Neuronal stem cell (in vitro differentiated cells): Measurements from ENCODE around the gene BDH2.

Experiments
- DNase-seq: peaks from one replicate; pipeline ENCODE4 v3.0.0-alpha.2; 2013; ENCODE audit warnings: low spot score
- H2AFZ ChIP-seq: one replicate; pipeline ENCODE4 v1.6.1; 2013; ENCODE audit warnings: mild to moderate bottlenecking, low read length, inconsistent platforms
- H2AK5ac ChIP-seq: 2 replicates; pipeline ENCODE4 v1.6.1; 2013; ENCODE audit warnings: low read depth, mild to moderate bottlenecking, inconsistent platforms, low read length, moderate library complexity, mixed read lengths
- H2BK120ac ChIP-seq: 2 replicates; pipeline ENCODE4 v1.6.1; 2013; ENCODE audit warnings: low read depth, mild to moderate bottlenecking, inconsistent platforms, low read length, moderate library complexity, mixed read lengths
- H2BK12ac ChIP-seq: one replicate; pipeline ENCODE4 v1.6.1; 2013; ENCODE audit warnings: low read length, inconsistent platforms
- H2BK15ac ChIP-seq: 2 replicates; pipeline ENCODE4 v1.6.1; 2013; ENCODE audit warnings: mild to moderate bottlenecking, low read length, inconsistent platforms, mixed read lengths
- H2BK5ac ChIP-seq: one replicate; pipeline ENCODE4 v1.6.1; 2013; ENCODE audit warnings: inconsistent platforms, mild to moderate bottlenecking, low read length, moderate library complexity
- H3K14ac ChIP-seq: one replicate; pipeline ENCODE4 v1.6.1; 2013; ENCODE audit warnings: low read length, inconsistent platforms
- H3K18ac ChIP-seq: 2 replicates; pipeline ENCODE4 v1.6.1; 2013; ENCODE audit warnings: low read length, inconsistent platforms
- H3K23ac ChIP-seq: 2 replicates; pipeline ENCODE4 v1.6.1; 2013; ENCODE audit warnings: low read depth, mild to moderate bottlenecking, mixed read lengths, low read length, inconsistent platforms; ENCODE audit not compliant: poor library complexity
- H3K27ac ChIP-seq: replicated peaks from 3 replicates; pipeline ENCODE4 v1.5.1; 2013; ENCODE audit warnings: low read length, inconsistent platforms
- H3K27me3 ChIP-seq, 3 experiments: 2 replicates each; pipeline ENCODE4 v1.6.1; 2013; ENCODE audit warnings: low read length in 3 of 3, mild to moderate bottlenecking in 2 of 3, inconsistent platforms in 1 of 3, low read depth in 1 of 3, mixed read lengths in 1 of 3, moderate library complexity in 1 of 3; ENCODE audit not compliant: control insufficient read depth in 3 of 3, insufficient read depth in 3 of 3
- H3K36me3 ChIP-seq, 2 donors: replicated peaks in 1 of 2; 2 replicates each; pipeline ENCODE4 v1.6.1; 2013; ENCODE audit warnings: low read length in 2 of 2; ENCODE audit not compliant: control insufficient read depth in 2 of 2, insufficient read depth in 2 of 2
- H3K4ac ChIP-seq: 2 replicates; pipeline ENCODE4 v1.6.1; 2013; ENCODE audit warnings: inconsistent platforms, mild to moderate bottlenecking, low read length, moderate library complexity
- H3K4me1 ChIP-seq, 2 donors: 1 replicate in 1 of 2; 2 replicates in 1 of 2; pipeline ENCODE4 v1.6.1; 2013; ENCODE audit warnings: low read length in 2 of 2, low read depth in 1 of 2; ENCODE audit not compliant: control insufficient read depth in 2 of 2, insufficient read depth in 1 of 2
- H3K4me2 ChIP-seq: one replicate; pipeline ENCODE4 v1.6.1; 2013; ENCODE audit warnings: mild to moderate bottlenecking, low read length, inconsistent platforms; ENCODE audit not compliant: insufficient read depth, poor library complexity, severe bottlenecking
- H3K4me3 ChIP-seq, 2 donors: 2 replicates each; pipeline ENCODE4 v1.5.1; 2013; ENCODE audit warnings: low read length in 2 of 2, mild to moderate bottlenecking in 2 of 2, inconsistent platforms in 1 of 2, moderate library complexity in 1 of 2
- H3K79me1 ChIP-seq: one replicate; pipeline ENCODE4 v1.6.1; 2013; ENCODE audit warnings: low read depth, mild to moderate bottlenecking, inconsistent platforms, low read length, moderate library complexity
- H3K9ac ChIP-seq: one replicate; pipeline ENCODE4 v1.6.1; 2013; ENCODE audit warnings: mild to moderate bottlenecking, low read depth, low read length, inconsistent platforms; ENCODE audit not compliant: poor library complexity
- H3K9me3 ChIP-seq, 2 donors: replicated peaks in 1 of 2; 2 replicates each; pipeline versions ENCODE3 to v1.6.1; 2013; ENCODE audit warnings: low read length in 2 of 2, mild to moderate bottlenecking in 2 of 2, inconsistent platforms in 1 of 2, low read depth in 1 of 2, mixed read lengths in 1 of 2, moderate library complexity in 1 of 2; ENCODE audit not compliant: control insufficient read depth in 2 of 2, insufficient read depth in 1 of 2
- H4K8ac ChIP-seq: one replicate; pipeline ENCODE4 v1.6.1; 2013; ENCODE audit warnings: low read depth, mild to moderate bottlenecking, inconsistent platforms, low read length, moderate library complexity
- H4K91ac ChIP-seq: one replicate; pipeline ENCODE4 v1.6.1; 2013; ENCODE audit warnings: low read length, low read depth, mild to moderate bottlenecking, inconsistent platforms; ENCODE audit not compliant: poor library complexity
- WGBS, 2 donors: extraction: QIAGEN DNeasy Blood & Tissue Kit; methylation state at CpG; one replicate each; pipeline ENCODE4 v1.1.7; 2013; ENCODE audit warnings: missing lambda C conversion rate in 2 of 2, mixed read lengths in 1 of 2; ENCODE audit not compliant: insufficient read length in 2 of 2, insufficient replicate concordance in 1 of 2; ENCODE audit errors: extremely low coverage in 2 of 2; 5-methylcytosine and 5-hydroxymethylcytosine counted together

BDH2 gene

GRCh38 chr4:103073792-103074438, 25.7 kb downstream of the BDH2 start:
- Histone ChIP-seq H3K4ac (no peak overlapping the region), H3K36me3 (peaks cover 0 to 3% of the 10 kb centered on the region in 2 donors), H3K14ac (no peak overlapping the region), H2AK5ac (no peak overlapping the region), H3K9me3 (peaks cover 0 to 6% of the 10 kb centered on the region in 2 donors), H3K79me1 (no peaks in the 10 kb centered on the region), H4K91ac (no peak overlapping the region), H4K8ac (no peak overlapping the region), H3K4me3 (no peak overlapping the region), H2AFZ (no peak overlapping the region), H3K18ac (no peak overlapping the region), H3K27me3 (no peaks in the 10 kb centered on the region), H2BK5ac (no peak overlapping the region), H2BK120ac (no peak overlapping the region), H3K4me1 (peaks cover 2 to 3% of the 10 kb centered on the region in 2 donors), H3K9ac (no peak overlapping the region), H2BK15ac (no peak overlapping the region), H3K4me2 (no peak overlapping the region), H3K27ac (no peak overlapping the region), H2BK12ac (no peak overlapping the region), H3K23ac (no peak overlapping the region)
- DNase-seq: no peak
- WGBS, 2 donors: no CpG with 5 or more reads among the region's 2 CpGs

DNA sequence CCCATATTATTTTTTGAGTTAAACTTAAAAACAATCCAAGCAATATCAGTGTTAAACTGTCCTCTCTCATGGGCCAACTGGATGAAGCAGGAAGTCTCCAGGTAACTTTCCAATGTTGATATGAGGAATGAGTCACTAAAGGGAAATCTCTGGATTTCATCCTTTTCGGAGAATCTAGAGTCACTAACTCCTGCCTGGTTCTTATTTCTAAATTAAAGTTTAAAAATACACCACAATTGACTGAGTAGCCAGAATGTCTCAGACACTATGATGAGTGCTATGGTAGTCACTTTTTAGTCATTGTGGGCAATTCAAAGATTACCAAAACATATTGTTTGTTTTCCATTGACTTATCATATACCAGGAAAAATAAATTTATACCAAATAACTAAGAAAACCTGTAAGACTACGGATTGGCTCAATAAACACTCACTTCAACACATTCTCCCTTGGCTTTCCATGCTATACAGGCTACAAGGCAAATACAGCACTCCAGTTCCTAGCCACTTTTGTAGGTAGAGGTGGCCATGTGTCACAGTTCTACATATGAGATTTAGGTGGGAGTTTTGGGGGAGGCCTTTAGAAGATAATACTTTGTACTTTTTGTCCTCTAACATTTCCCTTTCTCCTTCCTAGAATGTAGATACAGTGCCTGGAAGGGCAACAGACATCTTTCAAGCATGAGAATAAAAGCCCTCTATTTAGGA, 31.6 kb downstream of the BDH2 start:
- no peak overlapping the region for H2AK5ac ChIP-seq
- no peak overlapping the region for H2BK120ac ChIP-seq
- no peak overlapping the region for H3K18ac ChIP-seq
- no peaks in the 10 kb centered on the region for H3K79me1 ChIP-seq
- H3K27me3 ChIP-seq: no peaks in the 10 kb centered on the region
- no peak overlapping the region for H4K8ac ChIP-seq
- H3K36me3 ChIP-seq: peaks cover 0 to 16% of the 10 kb centered on the region in 2 donors
- H3K4ac ChIP-seq: no peak overlapping the region
- H3K9ac ChIP-seq: no peak overlapping the region
- no peak overlapping the region for H2BK5ac ChIP-seq
- no peak overlapping the region for H2AFZ ChIP-seq
- H3K4me1 ChIP-seq: no peaks in the 10 kb centered on the region
- no peak overlapping the region for H3K4me3 ChIP-seq
- no peak overlapping the region for H2BK15ac ChIP-seq
- no peak for DNase-seq
- no peak overlapping the region for H3K4me2 ChIP-seq
- no peak overlapping the region for H3K14ac ChIP-seq
- H3K27ac ChIP-seq: no peak overlapping the region
- no peak overlapping the region for H4K91ac ChIP-seq
- H3K23ac ChIP-seq: no peak overlapping the region
- H3K9me3 ChIP-seq: no peaks in the 10 kb centered on the region
- no CpG with 5 or more reads among the region's 2 CpGs for WGBS, 2 donors
- no peak overlapping the region for H2BK12ac ChIP-seq

- H3K18ac ChIP-seq: no peak overlapping the region
- no peak overlapping the region for H3K23ac ChIP-seq
- H3K27ac ChIP-seq: no peak overlapping the region
- no peak overlapping the region for H2BK120ac ChIP-seq
- no peaks in the 10 kb centered on the region for H3K9me3 ChIP-seq
- no peak overlapping the region for H2AFZ ChIP-seq
- no peak overlapping the region for H3K14ac ChIP-seq
- no peak for DNase-seq
- H3K4me1 ChIP-seq: no peaks in the 10 kb centered on the region
- no peak overlapping the region for H2BK12ac ChIP-seq
- H4K8ac ChIP-seq: no peak overlapping the region
- H3K4me2 ChIP-seq: no peak overlapping the region
- no peak overlapping the region for H2BK15ac ChIP-seq
- H2BK5ac ChIP-seq: no peak overlapping the region
- peaks cover 0 to 9% of the 10 kb centered on the region in 2 donors for H3K36me3 ChIP-seq
- H3K4ac ChIP-seq: no peak overlapping the region
- H2AK5ac ChIP-seq: no peak overlapping the region
- WGBS, 2 donors: no CpG with 5 or more reads among the region's 2 CpGs
- no peak overlapping the region for H3K4me3 ChIP-seq
- no peaks in the 10 kb centered on the region for H3K79me1 ChIP-seq
- no peak overlapping the region for H3K9ac ChIP-seq
- H4K91ac ChIP-seq: no peak overlapping the region
- H3K27me3 ChIP-seq: no peaks in the 10 kb centered on the region
These were observed 39.0 kb downstream of the BDH2 start for GRCh38 chr4:103060453-103061148.

DNA sequence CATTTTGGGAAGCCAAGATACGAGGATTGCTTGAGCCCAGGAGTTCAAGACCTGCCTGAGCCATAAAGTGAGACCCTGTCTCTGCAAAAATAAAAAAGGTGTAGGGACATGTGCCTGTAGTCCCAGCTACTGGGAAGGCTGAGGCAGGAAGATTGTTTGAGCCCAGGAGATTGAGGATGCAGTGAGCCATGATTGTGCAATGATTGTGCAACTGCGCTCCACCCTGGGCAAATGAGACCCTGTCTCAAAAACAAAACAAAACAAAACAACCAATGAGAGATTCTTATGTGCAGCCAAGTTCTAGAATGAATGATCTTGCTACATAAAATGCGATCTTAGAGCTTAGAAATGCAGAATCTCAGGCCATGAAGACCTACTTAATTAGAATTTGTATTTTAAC, 45.6 kb downstream of the BDH2 start:
- H2AK5ac ChIP-seq: no peak overlapping the region
- no peak overlapping the region for H2BK5ac ChIP-seq
- no peak overlapping the region for H3K27ac ChIP-seq
- H3K9me3 ChIP-seq: no peaks in the 10 kb centered on the region
- H3K4me1 ChIP-seq: no peaks in the 10 kb centered on the region
- no peak overlapping the region for H4K8ac ChIP-seq
- no peak overlapping the region for H3K9ac ChIP-seq
- no peak overlapping the region for H4K91ac ChIP-seq
- H3K4ac ChIP-seq: no peak overlapping the region
- no peak overlapping the region for H3K4me2 ChIP-seq
- no peak overlapping the region for H3K14ac ChIP-seq
- no peaks in the 10 kb centered on the region for H3K79me1 ChIP-seq
- no peak overlapping the region for H3K4me3 ChIP-seq
- H2BK12ac ChIP-seq: no peak overlapping the region
- WGBS, 2 donors: no CpG with 5 or more reads among the region's 3 CpGs
- no peak overlapping the region for H3K23ac ChIP-seq
- no peak overlapping the region for H2AFZ ChIP-seq
- DNase-seq: no peak
- no peaks in the 10 kb centered on the region for H3K27me3 ChIP-seq
- peaks cover 0 to 9% of the 10 kb centered on the region in 2 donors for H3K36me3 ChIP-seq
- no peak overlapping the region for H2BK15ac ChIP-seq
- H3K18ac ChIP-seq: no peak overlapping the region
- no peak overlapping the region for H2BK120ac ChIP-seq
